GM18858 (cell line): ENCODE results near the gene GSTP1.
"Not testable (repeated sequence)": the region's sequence is repeated elsewhere in the genome, so short reads cannot be mapped to it uniquely, and the experiment has no call there.

Source experiments
- ATAC-seq: cut with Tn5 transposase; IDR thresholded peaks from one replicate; pipeline ENCODE4 v1.9.1; 2021; ENCODE audit not compliant: unreplicated experiment

The GSTP1 gene

GRCh38 chr11:67562963-67563704 lies 20.5 kb upstream of the GSTP1 start:
- ATAC-seq = no peak

- ATAC-seq = not testable (repeated sequence)
Measured at GRCh38 chr11:67563705-67564114, 19.9 kb upstream of the GSTP1 start.

GRCh38 chr11:67564230-67564629 lies 19.4 kb upstream of the GSTP1 start:
- ATAC-seq = no peak

- ATAC-seq = no peak
Measured at GRCh38 chr11:67571443-67571842, 12.2 kb upstream of the GSTP1 start.

- no peak for ATAC-seq
Measured at GRCh38 chr11:67572305-67572704, 11.3 kb upstream of the GSTP1 start.

- ATAC-seq = no peak
Measured at GRCh38 chr11:67572747-67573419, 10.7 kb upstream of the GSTP1 start.

- ATAC-seq = no peak
Measured at GRCh38 chr11:67574938-67575337, 8.7 kb upstream of the GSTP1 start.

GRCh38 chr11:67576735-67577475 lies 6.7 kb upstream of the GSTP1 start:
- no peak for ATAC-seq

- ATAC-seq = no peak
Measured at GRCh38 chr11:67577951-67578350, 5.7 kb upstream of the GSTP1 start.

- ATAC-seq = no peak
Measured at GRCh38 chr11:67581469-67581868, 2.1 kb upstream of the GSTP1 start.

- no peak for ATAC-seq
Measured at GRCh38 chr11:67582011-67582410, 1.6 kb upstream of the GSTP1 start.

GRCh38 chr11:67584205-67584880 lies 731 bp downstream of the GSTP1 start:
- ATAC-seq = no peak

GRCh38 chr11:67584881-67585873 lies 1.6 kb downstream of the GSTP1 start:
- ATAC-seq = no peak

GRCh38 chr11:67585911-67586310 lies 2.3 kb downstream of the GSTP1 start:
- no peak for ATAC-seq

- no peak for ATAC-seq
Measured at GRCh38 chr11:67586568-67587250, 3.1 kb downstream of the GSTP1 start.

- ATAC-seq = no peak
Measured at GRCh38 chr11:67588136-67588503, 4.5 kb downstream of the GSTP1 start.

GRCh38 chr11:67588899-67589415 lies 5.3 kb downstream of the GSTP1 start:
- not testable (repeated sequence) for ATAC-seq

GRCh38 chr11:67592880-67593564 lies 9.4 kb downstream of the GSTP1 start:
- ATAC-seq = no peak

GRCh38 chr11:67593565-67593905 lies 9.9 kb downstream of the GSTP1 start:
- ATAC-seq = no peak
